Activated CD8-positive, alpha-beta memory T cell treated with anti-CD3 and anti-CD28 coated beads, Interleukin-2, amount 10 ng/mL, durations not matched to agents 7 days and 5 days (primary cell): Measurements from ENCODE around the gene CNST. TPM values are rescaled to one million over a fixed set of nuclear protein-coding genes. Genes with fewer than 3 reads are reported as not detected.
"Not testable (repeated sequence)": the region's sequence is repeated elsewhere in the genome, so short reads cannot be mapped to it uniquely, and the experiment has no call there.

Experiments
- ATAC-seq: fragments of 150-1000 bp; cut with Tn5 transposase; one replicate; pipeline ENCODE4 v1.10.0; 2021; ENCODE audit warnings: moderate library complexity
- CTCF ChIA-PET: fragments of 350-600 bp; sonication (Branson Sonifier 250); formaldehyde crosslinking; loops from one replicate; lab custom pipeline; 2021; ENCODE audit warnings: antibody characterized with exemption; lab: Charles Lee
- DNase-seq: peaks from one replicate; pipeline ENCODE4 v3.0.0-alpha.2; 2020
- H3K27ac Mint-ChIP-seq: one replicate; pipeline ENCODE4 v1.8.0; 2021; ENCODE audit warnings: mild to moderate bottlenecking, mixed read lengths
- H3K27me3 Mint-ChIP-seq: one replicate; pipeline ENCODE4 v1.8.0; 2021; ENCODE audit warnings: mixed read lengths
- H3K36me3 Mint-ChIP-seq: one replicate; pipeline ENCODE4 v1.8.0; 2021; ENCODE audit warnings: mild to moderate bottlenecking, mixed read lengths
- H3K4me1 Mint-ChIP-seq: one replicate; pipeline ENCODE4 v1.8.0; 2021; ENCODE audit warnings: mixed read lengths
- H3K4me3 Mint-ChIP-seq: one replicate; pipeline ENCODE4 v1.8.0; 2021; ENCODE audit warnings: mild to moderate bottlenecking, moderate library complexity, mixed read lengths
- H3K9me3 Mint-ChIP-seq: one replicate; pipeline ENCODE4 v1.8.0; 2022; ENCODE audit warnings: low read depth, mixed read lengths
- total RNA-seq, 2 experiments: library from RNA; stranded (reverse); gene quantifications; one replicate each; pipeline ENCODE4 v1.2.3, GENCODE V29; 2021

Gene CNST
- total RNA-seq, 2 experiments from 2014 or later = 27.3 to 30.2 TPM

- CTCF ChIA-PET = interaction anchor here (0.6 to 1.5 kb wide), 2 partner anchors 10 to 246 kb away, joined by 3 read pairs; no protein-coding TSS in a partner anchor
- Mint-ChIP-seq H3K4me1 (peaks cover 12% of the 10 kb centered on the region), H3K27ac (no peak overlapping the region), H3K9me3 (no peaks in the 10 kb centered on the region), H3K4me3 (no peak overlapping the region), H3K36me3 (peaks cover 12% of the 10 kb centered on the region), H3K27me3 (no peaks in the 10 kb centered on the region)
- no peak for ATAC-seq
- no peak for DNase-seq
Observed at GRCh38 chr1:246597971-246598370, 31.7 kb downstream of the CNST start.

DNA sequence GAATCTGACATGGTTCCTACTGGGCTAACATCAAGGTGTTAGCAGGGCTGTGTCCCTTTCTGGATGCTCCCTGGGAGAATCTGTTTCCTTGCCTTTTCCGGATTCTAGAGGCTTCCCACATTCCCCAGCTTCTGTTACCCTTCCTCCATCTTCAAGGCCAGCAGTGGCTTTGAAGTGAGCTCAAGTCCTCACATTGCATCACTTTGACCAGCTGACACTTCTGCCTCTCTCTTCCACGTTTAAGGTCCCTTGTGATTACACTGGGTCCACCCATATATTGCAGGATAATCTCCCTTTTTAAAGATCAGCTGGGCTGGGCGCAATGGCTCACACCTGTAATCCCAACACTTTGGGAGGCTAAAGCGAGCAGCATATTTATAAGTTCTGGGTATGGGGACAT is 33.1 kb downstream of the CNST start:
- Mint-ChIP-seq H3K27me3 (no peaks in the 10 kb centered on the region), H3K4me1 (peaks cover 19% of the 10 kb centered on the region), H3K36me3 (peaks cover 16% of the 10 kb centered on the region), H3K4me3 (no peak overlapping the region), H3K27ac (no peak overlapping the region), H3K9me3 (peaks cover 2% of the 10 kb centered on the region)
- CTCF ChIA-PET = no interaction called here
- no peak for DNase-seq
- ATAC-seq = no peak

DNA sequence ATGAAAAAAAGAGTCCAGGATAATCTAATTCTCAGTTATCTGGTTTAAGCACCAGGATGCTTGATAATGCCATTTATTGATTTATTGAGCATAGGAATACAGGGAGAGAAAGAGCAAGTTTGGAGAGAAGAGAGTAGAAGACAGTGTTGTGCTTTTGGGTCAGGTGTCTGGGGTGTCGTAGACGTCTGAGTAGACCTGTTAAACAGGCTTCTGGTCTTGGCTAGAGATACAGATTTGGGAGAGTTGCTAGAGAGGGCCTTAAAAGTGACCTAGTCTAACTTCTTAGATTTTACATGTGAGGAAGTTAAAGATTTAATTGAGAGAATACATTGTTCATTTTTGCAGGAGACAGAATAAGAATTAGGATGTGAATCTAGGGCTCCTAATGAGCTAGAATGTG is 34.3 kb downstream of the CNST start:
- Mint-ChIP-seq H3K4me3 (no peak overlapping the region), H3K36me3 (peaks cover 16% of the 10 kb centered on the region)
- CTCF ChIA-PET = no interaction called here

GRCh38 chr1:246602194-246602593 is 35.9 kb downstream of the CNST start:
- Mint-ChIP-seq H3K36me3 (peaks cover 16% of the 10 kb centered on the region), H3K4me3 (no peak overlapping the region), H3K27me3 (no peaks in the 10 kb centered on the region), H3K4me1 (peaks cover 19% of the 10 kb centered on the region), H3K9me3 (peaks cover 2% of the 10 kb centered on the region), H3K27ac (no peak overlapping the region)
- DNase-seq (peak; percentile 71), ATAC-seq (peak; percentile 90)
- CTCF ChIA-PET = interaction anchor here (1.0 to 1.6 kb wide), 2 partner anchors 23 to 37 kb away, joined by 3 to 4 read pairs; partner anchors contain the start of genes CNST and TFB2M

More for the DNA sequence above, 34.3 kb downstream of the CNST start:
- Mint-ChIP-seq H3K9me3 (peaks cover 2% of the 10 kb centered on the region), H3K27ac (no peak overlapping the region), H3K4me1 (peaks cover 19% of the 10 kb centered on the region), H3K27me3 (no peaks in the 10 kb centered on the region)
- ATAC-seq = no peak
- DNase-seq = no peak

DNA sequence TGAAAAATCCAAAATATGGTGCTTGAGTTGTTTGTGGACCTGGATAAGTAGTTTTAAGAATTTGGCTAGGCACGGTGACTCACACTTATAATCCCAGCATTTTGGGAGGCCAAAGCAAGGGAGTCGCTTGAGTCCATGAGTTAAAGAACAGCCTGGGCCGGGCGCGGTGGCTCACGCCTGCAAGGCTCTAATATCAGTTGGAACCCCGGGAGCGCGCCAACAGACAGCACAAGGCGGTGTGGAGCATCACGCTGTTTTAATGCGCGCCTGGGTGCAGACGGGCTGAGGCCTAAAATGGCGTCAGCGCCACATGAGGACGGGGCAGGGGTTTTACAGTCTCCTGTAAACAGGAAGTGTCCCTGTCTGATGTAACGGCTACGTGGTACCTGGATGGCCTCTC is 39.0 kb downstream of the CNST start:
- DNase-seq, H3K4me3 Mint-ChIP-seq, H3K27me3 Mint-ChIP-seq, H3K9me3 Mint-ChIP-seq, ATAC-seq, CTCF ChIA-PET, H3K27ac Mint-ChIP-seq: not testable (repeated sequence)
- Mint-ChIP-seq H3K36me3 (peaks cover 21% of the 10 kb centered on the region), H3K4me1 (peaks cover 38% of the 10 kb centered on the region)

GRCh38 chr1:246607462-246607861 is 41.2 kb downstream of the CNST start:
- DNase-seq (no peak), ATAC-seq (no peak)
- H3K27ac Mint-ChIP-seq = no peak overlapping the region
- peaks cover 2% of the 10 kb centered on the region for H3K9me3 Mint-ChIP-seq
- no peak overlapping the region for H3K4me3 Mint-ChIP-seq
- H3K4me1 Mint-ChIP-seq = peaks cover 32% of the 10 kb centered on the region
- CTCF ChIA-PET = no interaction called here
- peaks cover 21% of the 10 kb centered on the region for H3K36me3 Mint-ChIP-seq
- H3K27me3 Mint-ChIP-seq = no peaks in the 10 kb centered on the region

DNA sequence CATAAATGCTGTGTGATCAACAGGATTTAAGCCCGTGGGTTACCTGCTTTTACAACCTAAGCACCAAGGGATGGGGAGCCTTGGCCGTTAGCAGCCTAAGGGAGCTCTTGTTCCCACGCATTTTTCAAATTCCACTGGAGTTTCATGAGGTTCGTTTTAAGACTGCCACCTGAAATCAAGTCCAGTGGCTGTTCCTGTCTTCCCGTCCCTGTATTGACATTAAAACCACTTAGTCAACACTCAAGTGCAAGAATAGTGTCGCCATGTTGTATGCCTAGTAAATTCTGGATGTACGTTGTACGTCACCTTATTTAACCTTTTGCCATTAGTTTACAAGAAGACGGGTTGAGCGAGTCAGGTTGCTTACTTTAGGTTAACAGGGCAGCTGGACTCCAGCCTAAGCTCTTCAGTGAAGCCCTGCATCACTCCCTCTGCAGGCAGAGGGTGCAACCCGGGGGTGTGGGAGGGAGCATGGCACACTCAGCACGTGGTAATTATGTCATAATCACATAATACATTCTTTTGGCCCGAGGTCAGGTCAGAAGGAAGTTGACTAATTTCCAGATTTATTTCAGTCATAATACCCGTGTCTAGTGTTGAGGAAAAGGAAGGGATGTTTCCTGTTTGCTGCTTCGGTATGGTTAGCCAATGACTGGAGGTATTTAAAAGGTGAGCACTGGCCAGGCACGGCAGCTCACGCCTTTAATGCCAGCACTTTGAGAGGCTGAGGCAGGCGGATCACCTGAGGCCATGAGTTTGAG is 42.5 kb downstream of the CNST start:
- Mint-ChIP-seq H3K36me3 (peaks cover 15% of the 10 kb centered on the region), H3K4me1 (peaks cover 22% of the 10 kb centered on the region), H3K27me3 (no peaks in the 10 kb centered on the region), H3K9me3 (no peaks in the 10 kb centered on the region), H3K4me3 (no peak overlapping the region), H3K27ac (no peak overlapping the region)
- DNase-seq (peak; percentile 50), ATAC-seq (peak; percentile 47)
- CTCF ChIA-PET = interaction anchor here (1.1 to 1.2 kb wide), 2 partner anchors 11 to 42 kb away, joined by 3 to 4 read pairs; partner anchors contain the start of genes CNST and TFB2M

DNA sequence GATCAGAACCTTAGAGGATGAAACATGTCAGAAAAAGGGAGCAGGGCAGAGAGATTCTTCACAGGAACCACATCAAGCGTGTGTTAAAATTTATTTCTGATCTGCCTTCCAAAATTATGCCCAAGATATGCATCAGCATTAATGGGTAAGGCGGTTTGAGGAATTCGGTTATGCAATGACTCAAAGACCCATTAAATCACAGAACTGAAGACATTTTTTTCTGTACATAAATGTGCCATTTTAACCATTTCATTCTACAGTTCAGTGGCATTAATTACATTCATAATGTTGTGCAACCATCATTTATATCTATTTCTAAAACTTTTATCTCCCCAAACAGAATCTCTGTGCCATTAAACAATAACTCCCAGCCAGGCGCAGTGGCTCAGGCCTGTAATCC is 43.4 kb downstream of the CNST start:
- DNase-seq (no peak), ATAC-seq (no peak)
- no peaks in the 10 kb centered on the region for H3K9me3 Mint-ChIP-seq
- no peaks in the 10 kb centered on the region for H3K27me3 Mint-ChIP-seq
- peaks cover 16% of the 10 kb centered on the region for H3K36me3 Mint-ChIP-seq
- CTCF ChIA-PET = no interaction called here
- no peak overlapping the region for H3K27ac Mint-ChIP-seq
- peaks cover 22% of the 10 kb centered on the region for H3K4me1 Mint-ChIP-seq
- no peak overlapping the region for H3K4me3 Mint-ChIP-seq

- ATAC-seq (no peak), DNase-seq (no peak)
- H3K9me3 Mint-ChIP-seq = no peaks in the 10 kb centered on the region
- CTCF ChIA-PET = no interaction called here
- peaks cover 20% of the 10 kb centered on the region for H3K4me1 Mint-ChIP-seq
- H3K36me3 Mint-ChIP-seq = peaks cover 13% of the 10 kb centered on the region
- H3K27me3 Mint-ChIP-seq = no peaks in the 10 kb centered on the region
- no peak overlapping the region for H3K4me3 Mint-ChIP-seq
- H3K27ac Mint-ChIP-seq = no peak overlapping the region
Observed at GRCh38 chr1:246613096-246613758, 47.0 kb downstream of the CNST start.

- Mint-ChIP-seq H3K27me3 (no peaks in the 10 kb centered on the region), H3K4me1 (peaks cover 1% of the 10 kb centered on the region), H3K27ac (no peak overlapping the region), H3K9me3 (no peaks in the 10 kb centered on the region), H3K4me3 (no peak overlapping the region), H3K36me3 (peaks cover 16% of the 10 kb centered on the region)
- no peak for ATAC-seq
- CTCF ChIA-PET = interaction anchor here (1.4 kb wide), 1 partner anchor 72 kb away, joined by 4 read pairs; no protein-coding TSS in a partner anchor
- DNase-seq = no peak
Observed at GRCh38 chr1:246617156-246617555, 50.9 kb downstream of the CNST start.

- ATAC-seq = no peak
- no peak for DNase-seq
- Mint-ChIP-seq H3K4me1 (peaks cover 1% of the 10 kb centered on the region), H3K27me3 (no peaks in the 10 kb centered on the region), H3K4me3 (no peak overlapping the region), H3K9me3 (no peaks in the 10 kb centered on the region), H3K27ac (no peak overlapping the region), H3K36me3 (peaks cover 19% of the 10 kb centered on the region)
- CTCF ChIA-PET = interaction anchor here (1.4 kb wide), 1 partner anchor 71 kb away, joined by 4 read pairs; no protein-coding TSS in a partner anchor
Observed at GRCh38 chr1:246617768-246618167, 51.5 kb downstream of the CNST start.

DNA sequence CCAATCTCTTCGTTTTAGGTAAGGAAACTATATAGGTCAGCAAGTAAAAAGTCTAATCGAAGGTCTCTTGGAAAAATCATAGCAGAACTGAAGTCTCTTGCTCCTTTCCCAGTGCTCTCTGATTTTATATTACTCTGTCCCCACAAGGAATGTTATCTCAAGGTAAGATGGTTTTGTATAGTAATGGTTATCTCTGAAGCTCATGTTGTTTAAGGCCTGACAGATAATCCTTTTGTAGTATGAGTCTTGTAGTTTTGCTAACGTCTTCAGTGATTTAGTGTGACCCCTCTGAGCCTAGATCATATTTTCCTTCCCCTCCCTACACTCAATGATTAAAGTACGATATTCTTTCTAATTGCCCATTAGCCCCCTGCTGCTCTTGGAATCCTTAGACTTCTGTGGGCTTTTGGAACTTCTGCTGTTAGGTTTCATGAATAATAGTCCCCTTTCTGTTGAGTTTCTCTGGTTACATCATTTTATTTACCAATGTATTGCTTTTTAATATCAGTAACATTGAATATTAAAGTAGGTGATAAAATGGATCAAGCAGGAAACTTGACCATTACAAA is 52.1 kb downstream of the CNST start:
- Mint-ChIP-seq H3K4me3 (no peak overlapping the region), H3K27me3 (no peaks in the 10 kb centered on the region), H3K27ac (no peak overlapping the region), H3K9me3 (no peaks in the 10 kb centered on the region), H3K36me3 (peaks cover 19% of the 10 kb centered on the region), H3K4me1 (peaks cover 1% of the 10 kb centered on the region)
- CTCF ChIA-PET = no interaction called here
- ATAC-seq = no peak
- DNase-seq = no peak

GRCh38 chr1:246622035-246622652 is 55.9 kb downstream of the CNST start:
- no peak for DNase-seq
- Mint-ChIP-seq H3K4me1 (no peaks in the 10 kb centered on the region), H3K4me3 (no peak overlapping the region), H3K27me3 (no peaks in the 10 kb centered on the region), H3K27ac (no peak overlapping the region), H3K36me3 (peaks cover 16% of the 10 kb centered on the region), H3K9me3 (no peaks in the 10 kb centered on the region)
- CTCF ChIA-PET = interaction anchor here (0.8 kb wide), 1 partner anchor 12 kb away, joined by 3 read pairs; no protein-coding TSS in a partner anchor
- no peak for ATAC-seq
